ENCODE results near the gene APOL2.
"Not testable (repeated sequence)": the region's sequence is repeated elsewhere in the genome, so short reads cannot be mapped to it uniquely, and the experiment has no call there.

APOL2 gene

DNA sequence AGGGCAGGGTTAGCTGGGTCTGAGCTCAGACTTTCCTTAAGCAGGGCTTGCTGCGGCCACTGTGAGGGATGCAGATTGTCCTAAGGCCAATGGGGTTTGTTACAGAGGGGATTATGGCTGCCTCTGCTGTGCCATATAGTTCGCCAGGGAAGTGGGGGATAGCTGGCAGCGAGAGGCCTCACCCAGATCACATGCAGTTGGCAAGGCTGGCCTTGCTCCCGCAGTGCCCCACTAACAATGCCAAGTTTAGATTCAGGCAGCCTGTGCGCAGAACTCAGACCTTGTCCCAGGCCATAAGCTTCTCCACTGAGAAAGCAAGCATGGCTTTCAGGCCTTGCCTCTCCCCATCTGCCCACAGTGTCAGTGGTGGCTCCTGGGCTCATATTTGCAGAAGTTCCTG is 4.7 kb upstream of the APOL2 start:
- no peak for DNase-seq (ENCODE audit: low read depth in 2 of 2)

DNA sequence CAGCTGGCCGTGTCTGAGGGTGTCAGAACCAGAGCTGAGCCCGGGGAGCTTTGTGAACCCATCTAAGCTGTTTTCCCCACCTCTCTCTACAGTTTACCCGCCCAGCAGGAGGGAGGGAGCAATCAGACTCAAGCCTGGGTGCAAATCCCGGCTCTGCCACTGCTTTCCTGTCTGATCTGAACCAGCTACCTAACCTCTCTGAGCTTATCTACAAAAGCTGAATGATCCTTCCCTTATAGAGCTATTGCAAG is 252 bp downstream of the APOL2 start:
- no peak for DNase-seq (ENCODE audit: low read depth in 2 of 2)

DNA sequence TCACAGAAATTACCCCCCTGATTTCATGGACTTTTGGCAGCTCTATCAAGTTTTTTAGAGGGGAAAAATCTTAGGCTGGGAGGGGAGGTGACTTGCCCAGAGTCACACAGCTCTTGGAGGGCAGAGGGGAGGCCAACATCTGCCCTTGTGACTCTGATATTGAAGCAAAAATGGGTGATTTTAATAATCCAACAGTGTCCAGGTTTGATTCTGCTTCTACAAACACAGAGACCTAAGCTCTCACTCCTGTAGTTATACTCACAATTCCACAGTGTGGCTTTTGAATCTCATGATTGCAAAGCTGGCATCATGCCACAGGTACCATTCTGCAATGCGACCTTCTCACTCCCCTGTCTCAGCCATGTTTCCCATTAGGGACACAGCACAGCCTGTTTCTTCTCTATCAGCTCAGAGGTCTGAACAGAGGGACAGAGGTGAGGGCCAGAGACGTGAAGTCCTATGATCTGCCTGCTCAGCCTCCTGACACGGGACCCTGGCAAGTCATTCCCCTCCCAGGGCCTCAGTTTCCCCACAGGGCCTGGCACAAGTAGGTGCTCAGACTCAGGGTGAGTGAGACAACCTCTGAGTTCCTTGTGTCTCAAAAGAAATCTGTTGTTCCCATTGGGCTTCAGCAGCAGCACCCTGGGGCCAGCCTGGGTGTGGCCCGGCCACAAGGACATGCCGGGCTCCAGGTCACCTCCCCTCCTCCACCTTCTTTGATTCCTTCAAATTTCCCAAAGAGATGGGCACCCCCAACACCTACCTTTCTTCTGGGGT is 766 bp downstream of the APOL2 start:
- DNase-seq (ENCODE audit: low read depth in 2 of 2) = no peak

DNA sequence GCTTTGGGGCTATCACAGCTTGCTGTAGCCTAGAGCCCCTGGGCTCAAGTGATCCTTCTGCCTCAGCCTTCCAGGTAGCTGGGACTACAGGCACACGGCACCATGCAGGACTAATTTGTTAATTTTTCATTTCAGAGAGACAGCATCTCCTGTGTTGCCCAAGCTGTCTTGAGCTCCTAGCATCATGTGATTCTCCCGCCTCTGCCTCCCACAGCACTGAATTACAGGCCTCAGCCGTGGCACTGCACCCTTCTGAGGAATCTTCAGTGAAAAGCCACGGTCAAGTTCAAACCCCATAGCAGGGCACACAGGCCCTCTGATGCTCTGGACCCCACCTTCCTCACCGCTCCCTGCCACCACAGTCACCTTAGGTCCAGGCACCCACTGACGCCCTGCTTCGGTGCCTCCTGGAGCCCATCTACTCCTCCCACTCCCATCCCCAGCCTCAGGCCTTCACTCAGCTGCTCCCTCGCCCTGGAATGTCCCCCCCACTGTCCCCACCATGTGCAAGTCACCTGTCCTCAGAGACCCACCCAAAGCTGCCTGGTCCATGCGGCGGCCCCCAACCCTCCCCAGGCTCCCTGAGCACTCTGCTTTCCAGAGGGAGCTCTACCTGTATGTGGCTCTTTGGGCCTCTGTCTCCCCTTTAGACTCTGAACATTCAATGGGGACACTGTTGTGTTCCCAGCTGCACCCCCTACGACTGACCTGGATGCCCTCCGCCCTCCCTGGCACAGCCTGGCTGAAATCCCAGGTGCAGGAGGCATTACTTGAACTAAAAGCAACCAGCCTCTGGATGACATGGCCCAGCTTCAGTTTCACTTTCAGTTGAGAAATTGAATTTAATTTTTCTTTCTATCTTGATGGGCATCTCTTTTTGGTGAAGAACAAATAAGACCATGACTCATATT is 1.6 kb downstream of the APOL2 start:
- no peak for DNase-seq (ENCODE audit: low read depth in 2 of 2)

DNA sequence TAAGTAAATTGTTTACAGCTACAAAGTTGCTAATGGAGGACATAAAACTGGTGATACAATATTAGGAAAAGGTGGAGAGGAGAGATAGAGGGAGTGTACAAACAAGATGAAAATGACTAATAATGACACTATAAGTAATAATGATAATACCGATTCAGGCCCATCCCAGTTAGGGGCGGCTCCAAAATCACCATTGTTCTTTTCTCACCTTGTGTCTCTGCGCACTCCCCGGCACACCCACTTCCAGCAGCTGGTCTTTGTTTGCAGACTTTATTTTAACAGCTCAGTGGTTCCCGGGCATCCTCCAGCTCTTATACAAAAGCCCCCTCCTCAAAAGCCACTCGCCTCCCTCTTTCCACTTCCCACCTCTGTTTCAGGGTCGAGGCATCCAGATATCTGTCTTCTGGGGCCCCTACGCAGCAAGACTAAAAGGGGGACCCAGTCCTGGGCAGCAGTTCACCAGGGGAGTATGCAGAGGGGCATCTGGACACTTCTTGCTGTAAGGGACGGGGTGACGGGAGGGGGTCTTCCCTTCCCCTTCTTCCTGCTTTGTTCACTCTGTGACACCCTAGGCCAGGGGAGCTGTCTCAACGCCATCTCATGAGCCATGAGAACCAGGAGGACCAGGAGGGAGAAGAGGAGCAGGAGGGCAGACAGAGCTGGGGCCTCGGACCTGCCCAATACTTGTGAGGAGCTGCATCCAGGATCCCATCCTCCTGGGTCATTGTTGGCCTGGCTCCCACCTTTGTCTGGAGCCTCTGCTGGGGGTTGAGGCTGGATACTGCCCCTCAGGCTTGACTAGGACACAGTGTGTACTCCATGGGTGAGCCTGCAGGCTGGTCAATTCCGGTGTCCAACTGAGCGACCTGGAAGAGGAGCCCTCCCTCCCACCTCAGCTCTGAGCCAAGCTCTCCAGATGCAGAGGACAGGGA is 2.7 kb downstream of the APOL2 start:
- DNase-seq (ENCODE audit: low read depth in 2 of 2) = no peak

DNA sequence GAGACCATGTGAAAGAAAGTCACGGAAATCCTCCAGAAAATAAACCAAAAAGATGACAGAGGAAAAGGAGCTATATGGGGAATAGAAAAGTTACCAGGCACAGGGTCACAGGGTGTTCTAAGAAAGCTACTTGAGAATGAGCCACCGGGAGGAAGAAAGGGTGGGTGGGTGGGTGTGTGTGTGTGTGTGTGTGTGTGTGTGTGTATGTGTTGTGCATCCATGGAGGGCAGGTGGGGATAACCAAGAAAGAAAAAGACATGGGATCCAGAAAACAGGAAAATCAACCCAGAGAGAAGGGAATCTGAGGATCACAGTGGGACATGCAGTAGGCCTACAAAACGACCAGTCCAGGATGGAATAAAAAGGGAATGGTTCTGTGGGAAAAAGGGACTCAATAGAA is 3.7 kb downstream of the APOL2 start:
- DNase-seq (ENCODE audit: low read depth in 2 of 2) = no peak

DNA sequence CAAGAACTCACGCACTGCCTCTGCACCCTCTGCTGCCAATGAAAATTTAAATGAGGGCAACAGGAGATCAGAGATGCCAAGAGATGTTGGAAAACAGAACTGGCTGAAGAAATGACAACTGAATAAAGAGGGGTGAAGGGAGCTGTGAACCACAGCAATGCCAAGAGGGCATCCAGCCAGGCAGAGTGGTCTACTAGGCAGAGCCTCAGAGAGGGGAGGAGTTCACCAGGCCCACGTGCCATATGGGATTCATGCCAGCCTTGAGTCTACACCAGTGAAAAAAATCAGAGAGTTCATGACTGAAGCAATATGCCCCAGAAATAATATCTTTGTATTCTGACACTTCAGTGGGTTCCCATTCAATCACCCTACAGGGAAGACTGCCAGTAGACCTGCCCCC is 4.4 kb downstream of the APOL2 start:
- no peak for DNase-seq (ENCODE audit: low read depth in 2 of 2)

DNA sequence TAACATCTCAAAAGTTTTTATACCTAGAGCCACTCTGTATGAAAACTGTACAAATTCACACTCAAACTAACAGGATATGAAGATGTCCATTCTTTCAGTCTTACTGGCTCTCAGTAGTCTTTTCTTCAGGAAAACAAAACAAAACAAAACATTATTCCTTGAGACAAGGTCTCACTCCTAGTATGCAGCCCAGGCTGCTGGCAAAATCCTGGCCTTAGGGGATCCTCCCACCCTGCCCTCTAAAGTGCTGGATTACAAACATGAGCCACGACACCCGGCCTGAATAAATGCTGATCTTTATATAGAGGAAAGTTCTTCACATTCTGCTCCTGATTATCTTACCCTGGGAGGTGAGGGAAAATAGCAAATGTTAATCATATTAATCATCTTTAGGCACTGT is 5.1 kb downstream of the APOL2 start:
- DNase-seq (ENCODE audit: low read depth in 2 of 2) = no peak

DNA sequence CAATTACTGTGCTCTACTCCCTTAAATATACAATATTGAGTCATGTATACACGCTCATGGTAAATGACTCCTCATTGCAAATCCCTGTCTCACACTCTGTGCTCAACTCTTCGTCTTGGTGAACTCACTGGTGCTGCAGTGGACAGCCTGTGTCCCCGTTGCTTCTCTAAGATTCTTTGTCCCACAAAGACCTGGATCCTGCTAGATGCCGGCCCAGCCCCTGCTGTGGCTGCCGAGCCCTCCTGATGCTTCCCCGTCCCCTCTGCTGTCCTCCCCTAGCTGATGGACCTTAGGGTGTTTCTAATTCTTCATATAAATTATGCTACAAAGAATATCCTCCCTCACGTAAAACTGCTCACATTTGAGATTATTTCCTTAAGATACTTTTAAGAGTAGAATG is 5.5 kb downstream of the APOL2 start:
- no peak for DNase-seq (ENCODE audit: low read depth in 2 of 2)

DNA sequence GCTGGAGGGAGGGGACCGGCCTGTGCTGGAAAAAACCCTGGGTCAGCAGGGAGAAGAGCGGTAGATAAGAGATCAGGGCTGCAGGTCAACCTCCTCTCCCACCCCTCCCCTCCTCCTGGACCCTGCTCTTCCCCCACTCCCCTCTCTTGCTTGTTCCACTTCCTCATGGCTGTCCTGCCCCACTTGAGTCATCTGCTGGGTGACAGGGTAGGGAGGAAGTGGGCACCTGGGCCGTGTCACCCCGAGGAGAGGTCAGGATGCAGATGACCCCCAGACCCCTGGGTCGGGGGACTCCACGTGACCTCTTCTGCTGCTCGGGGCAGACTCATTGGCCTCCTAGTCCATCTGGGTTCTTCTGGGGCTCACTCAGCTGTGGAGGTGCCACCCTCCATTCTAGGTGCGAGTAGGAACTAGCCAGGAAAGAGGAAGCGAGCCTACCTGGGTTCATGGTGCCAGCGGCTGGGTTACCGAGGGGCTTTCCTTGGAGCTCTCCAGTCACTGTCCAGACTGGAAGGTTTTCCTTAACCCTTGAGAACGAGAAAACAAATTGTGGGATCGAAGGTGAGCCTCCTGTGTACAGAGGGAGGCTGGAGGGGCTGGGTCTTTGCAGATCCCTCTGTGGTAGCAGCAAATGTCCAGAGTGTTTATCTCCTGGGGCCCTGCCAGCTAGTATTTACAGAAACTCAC is 6.5 kb downstream of the APOL2 start:
- no peak for DNase-seq (ENCODE audit: low read depth in 2 of 2)

DNA sequence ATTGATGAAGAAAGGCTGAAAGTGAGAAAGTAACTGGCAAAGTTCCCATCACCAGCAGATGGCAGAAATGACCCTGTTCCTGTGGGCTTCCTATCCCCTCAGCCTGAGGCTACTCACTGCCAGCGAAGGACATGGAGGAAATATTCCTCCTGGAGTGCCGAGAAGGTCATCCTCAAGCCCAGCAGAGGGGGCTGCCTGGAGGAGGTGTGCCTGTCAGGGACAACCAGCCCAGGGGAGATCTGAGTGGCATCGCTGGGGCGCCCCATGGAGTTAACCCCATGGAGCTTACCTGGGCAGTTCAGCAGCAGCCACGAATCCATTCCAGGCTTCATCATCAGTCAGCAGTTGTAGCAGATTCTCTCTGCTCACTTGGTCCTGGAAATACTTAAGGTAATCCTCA is 8.3 kb downstream of the APOL2 start:
- DNase-seq (ENCODE audit: low read depth in 2 of 2) = not testable (repeated sequence)

DNA sequence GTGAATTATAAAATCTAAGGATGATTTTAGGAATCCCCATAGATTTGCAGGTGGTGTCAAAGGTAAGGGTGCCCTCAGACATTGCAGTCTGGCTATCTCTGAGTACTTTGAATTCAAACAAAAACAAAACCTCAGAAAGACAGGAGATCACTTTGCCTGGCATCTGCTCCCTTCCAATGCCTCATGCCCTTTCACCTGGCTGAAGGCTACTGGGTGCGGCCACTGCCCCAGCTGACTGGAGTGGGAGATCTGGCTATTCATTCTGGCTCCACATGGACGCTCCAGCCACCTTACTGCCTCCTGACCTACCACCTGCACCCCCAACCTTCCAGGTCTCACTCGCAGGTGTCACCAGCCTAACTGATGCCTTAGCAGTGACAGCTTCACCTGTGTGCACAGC is 9.7 kb downstream of the APOL2 start:
- DNase-seq (ENCODE audit: low read depth in 2 of 2) = not testable (repeated sequence)

DNA sequence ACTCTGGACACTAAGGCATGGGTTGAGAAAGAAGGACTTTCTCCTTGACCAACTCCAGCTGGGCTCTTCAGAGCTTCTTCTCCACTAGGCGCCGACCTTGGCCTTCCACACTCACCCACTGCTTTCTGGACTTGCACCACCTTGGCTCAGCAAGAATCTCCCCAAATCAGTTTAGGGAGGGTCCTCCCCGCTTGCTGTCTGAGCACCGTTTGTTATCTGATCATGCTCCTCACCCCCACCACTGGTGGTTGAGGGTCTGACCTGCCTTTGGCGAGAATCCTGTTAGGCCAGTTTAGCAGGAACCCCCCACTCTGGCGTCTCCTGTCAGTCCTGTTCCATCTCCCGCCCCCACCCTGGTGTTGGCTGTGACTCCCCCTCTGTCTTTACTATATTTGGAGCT is 10.4 kb downstream of the APOL2 start:
- DNase-seq (ENCODE audit: low read depth in 2 of 2) = no peak

DNA sequence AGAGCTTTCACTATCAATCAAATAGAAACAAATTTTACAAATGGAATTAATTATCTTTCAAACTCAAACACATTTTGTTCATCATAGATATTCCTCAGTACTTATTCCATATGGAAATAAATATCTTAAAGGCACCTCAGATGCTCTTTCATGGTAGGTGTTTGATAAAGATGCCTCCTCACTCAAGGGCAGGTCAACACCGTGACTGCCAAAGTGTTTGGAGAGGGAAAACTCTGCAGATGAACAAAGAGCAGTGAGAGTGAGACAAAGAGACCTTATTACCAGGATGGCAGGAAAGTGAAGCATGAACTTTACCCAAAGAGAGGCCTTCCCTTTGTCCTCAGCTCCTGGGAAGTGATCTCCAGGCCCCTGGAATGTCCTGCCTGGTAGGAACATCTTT is 11.0 kb downstream of the APOL2 start:
- DNase-seq (ENCODE audit: low read depth in 2 of 2) = not testable (repeated sequence)

DNA sequence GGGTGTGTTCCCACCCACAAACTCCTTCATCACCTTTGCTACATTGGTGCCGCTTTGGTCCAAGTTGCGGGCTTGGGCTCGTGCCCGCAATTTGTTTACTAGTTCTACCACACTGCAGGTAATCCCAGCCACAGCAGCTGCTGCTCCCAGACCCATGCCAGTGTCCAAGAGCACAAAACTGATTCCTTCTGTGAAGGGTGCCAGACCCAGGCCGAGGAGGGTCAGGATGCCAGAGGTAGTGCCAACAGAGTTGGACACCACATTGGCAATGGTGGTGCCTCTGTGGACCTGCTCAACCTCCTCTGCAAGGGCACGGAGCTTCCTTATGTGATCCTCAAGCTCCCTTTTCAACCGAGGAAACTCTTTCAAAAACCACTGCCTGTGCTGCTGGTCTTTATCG is 11.5 kb downstream of the APOL2 start:
- no peak for DNase-seq (ENCODE audit: low read depth in 2 of 2)

DNA sequence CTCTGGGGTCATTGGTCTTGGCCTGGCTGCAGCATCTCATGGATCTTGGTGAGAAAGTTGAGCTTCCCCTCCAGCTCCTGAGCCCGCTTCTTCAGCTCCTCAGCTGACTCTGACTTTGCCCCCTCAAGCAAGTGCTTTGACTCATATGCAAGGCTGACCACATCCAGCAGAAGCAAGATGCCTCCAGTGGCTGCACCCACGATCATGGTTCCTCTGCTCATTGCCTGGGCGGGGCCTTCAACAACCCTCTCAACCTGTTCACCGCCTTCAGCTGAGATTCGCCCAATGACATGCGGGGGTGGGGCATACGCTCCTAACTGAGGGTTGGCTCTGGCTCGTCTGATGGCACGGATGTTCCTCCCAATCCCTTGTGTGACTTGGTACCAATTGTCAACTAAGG is 11.9 kb downstream of the APOL2 start:
- no peak for DNase-seq (ENCODE audit: low read depth in 2 of 2)

DNA sequence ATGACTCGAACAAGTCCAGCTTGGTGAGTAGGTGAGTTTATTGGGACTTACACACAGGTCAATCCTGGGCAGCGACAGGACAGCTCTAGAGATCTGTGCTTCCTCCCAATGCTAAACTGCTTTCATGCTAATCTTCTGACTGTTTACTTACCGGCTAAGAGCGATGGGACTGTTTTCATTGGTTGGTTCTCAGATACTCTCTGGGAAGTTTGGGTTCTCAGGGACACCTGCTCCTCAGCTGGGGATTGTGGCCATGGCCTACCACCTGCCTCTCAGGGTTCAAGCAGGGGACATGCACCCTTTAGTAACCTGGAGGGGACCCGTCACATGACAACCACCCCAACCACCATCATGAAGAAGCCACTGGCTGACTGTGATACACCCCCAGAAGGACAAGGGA is 13.1 kb downstream of the APOL2 start:
- DNase-seq (ENCODE audit: low read depth in 2 of 2) = no peak

DNA sequence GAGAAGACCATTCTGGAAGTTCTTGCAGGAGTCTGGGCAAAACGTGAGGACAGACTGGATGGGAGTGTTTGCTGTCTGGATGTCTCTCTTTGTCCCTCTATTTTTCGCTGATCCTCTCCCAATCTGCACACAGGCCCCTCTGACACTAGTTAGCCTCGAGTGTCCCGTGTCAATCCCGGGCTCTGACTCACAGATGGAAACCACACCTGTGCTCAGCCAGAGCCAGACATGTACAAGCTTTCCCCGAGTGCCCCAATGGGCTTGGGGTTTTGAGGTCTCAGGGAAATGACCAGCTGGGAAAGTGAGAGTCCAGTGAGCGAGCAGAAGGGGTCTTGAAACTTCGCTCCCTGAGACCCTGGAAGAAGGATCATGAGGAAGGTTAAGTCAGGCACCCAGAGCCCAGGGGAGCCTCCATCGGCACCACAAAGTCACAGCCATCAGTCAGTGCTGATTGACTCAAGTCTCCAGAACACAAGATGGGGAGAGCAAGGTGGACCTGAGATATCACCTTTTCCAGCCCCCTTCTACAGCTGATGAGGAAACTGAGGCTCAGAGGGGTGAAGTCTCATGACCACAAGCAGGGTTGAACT is 13.9 kb downstream of the APOL2 start:
- DNase-seq (ENCODE audit: low read depth in 2 of 2) = no peak

DNA sequence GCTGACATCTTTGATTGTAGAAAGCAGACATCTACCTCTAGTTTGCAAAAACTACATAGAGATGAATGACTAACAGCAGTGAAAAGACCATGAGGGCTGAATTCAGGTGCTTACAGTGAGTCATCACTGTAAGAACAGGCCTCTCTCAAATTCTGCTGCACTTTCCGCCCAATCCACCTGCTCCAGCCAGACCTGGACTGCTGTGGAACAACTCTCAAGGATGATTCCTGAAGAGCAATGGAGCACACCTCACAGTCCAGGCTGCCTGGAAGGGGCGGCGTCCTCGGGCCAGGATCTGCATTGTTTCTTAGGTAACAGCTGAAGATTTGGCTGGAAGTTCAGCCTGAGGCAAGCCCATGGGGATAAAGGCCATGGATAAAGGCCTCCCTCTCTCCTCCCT is 15.1 kb downstream of the APOL2 start:
- no peak for DNase-seq (ENCODE audit: low read depth in 2 of 2)

DNA sequence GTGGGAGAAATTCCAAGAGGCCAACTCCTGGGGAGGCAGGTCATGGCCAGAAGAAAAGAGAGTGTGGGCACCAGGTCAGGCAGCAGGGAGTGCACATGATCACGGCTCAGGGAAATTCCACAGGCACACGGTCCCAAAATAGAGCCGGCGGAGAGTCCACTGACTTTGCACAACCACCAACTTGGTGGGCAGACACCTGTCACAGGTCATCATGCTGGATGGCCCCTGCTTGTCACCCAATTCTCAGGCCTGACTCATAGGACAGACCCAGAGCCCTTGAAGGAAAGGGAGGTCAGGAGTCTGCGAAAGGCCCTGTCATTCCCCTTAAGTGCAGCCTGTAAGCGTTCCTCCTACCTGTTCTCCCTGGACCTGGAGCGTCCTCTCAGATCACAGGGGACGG is 15.8 kb downstream of the APOL2 start:
- no peak for DNase-seq (ENCODE audit: low read depth in 2 of 2)

DNA sequence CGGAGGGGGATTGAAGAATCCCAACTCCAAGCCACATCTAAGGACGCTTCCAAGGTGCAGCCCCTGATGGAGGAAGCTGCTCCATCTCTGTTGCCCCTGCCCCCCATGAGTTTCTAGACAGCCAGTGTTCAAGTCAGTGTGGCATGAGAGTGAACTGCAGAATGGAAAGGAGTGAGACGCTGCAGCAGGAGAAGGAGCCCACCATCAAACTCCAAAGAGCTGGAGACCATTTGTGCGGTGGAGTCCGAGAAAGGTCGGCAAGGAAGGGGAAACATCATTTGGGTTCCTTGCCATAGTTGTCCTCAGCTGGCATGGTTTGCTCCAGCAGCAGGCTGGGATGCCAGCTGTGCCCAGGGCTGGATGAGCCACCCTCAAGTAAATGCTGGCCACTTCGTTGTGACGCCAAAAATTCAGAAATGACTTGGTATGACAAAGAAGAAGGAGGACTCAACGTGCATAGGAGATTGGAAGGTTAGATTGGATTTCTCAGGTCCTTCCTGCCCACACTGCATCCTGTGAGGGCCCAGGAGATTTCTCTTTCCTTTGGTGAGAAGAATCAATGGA is 16.4 kb downstream of the APOL2 start:
- no peak for DNase-seq (ENCODE audit: low read depth in 2 of 2)

Measured in stimulated activated CD8-positive, alpha-beta memory T cell treated with anti-CD3 and anti-CD28 coated beads, Interleukin-15, amount 100 ng/mL, for 4 hours (primary cell).